ENCODE data around the gene CLCN7.
"Not testable (repeated sequence)": the region's sequence is repeated elsewhere in the genome, so short reads cannot be mapped to it uniquely, and the experiment has no call there.

CLCN7 gene

GRCh38 chr16:1486551-1487390 lies 11.9 kb upstream of the CLCN7 start:
- no peak for DNase-seq

DNA sequence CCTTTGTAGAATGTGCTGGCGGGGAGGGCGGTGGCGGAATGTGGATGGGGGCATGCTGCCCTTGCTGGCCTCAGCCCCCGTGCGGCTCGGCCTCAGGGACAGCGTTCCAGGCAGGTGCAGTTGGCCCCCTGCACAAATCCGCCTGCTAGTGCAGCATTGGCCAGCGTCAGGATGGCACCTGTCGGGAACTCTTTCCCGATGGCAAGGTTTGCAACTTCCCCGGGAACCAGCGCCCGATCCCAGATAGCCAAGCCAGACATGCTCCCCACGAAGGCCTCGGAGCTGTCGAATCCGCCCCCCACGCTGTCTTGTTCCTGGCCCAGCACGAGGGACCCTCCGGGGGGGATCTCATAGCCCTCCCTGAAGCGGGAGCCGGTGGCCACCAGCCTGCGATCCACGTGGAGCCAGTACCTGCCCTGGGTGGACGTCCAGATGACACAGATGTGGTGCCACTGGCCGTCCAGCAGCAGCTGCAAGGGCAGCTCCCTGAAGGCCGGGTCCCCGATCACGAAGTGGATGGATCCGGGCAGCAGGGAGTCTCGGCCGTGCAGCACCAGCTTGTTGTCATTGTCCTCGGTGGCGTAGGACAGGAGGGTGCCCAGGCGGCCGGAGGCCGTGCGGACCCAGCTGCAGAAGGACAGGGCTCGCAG lies 11.1 kb upstream of the CLCN7 start:
- no peak for DNase-seq

GRCh38 chr16:1481906-1482835 lies 7.3 kb upstream of the CLCN7 start:
- DNase-seq: peak; percentile 23

GRCh38 chr16:1478937-1479336 lies 4.1 kb upstream of the CLCN7 start:
- DNase-seq: not testable (repeated sequence)

DNA sequence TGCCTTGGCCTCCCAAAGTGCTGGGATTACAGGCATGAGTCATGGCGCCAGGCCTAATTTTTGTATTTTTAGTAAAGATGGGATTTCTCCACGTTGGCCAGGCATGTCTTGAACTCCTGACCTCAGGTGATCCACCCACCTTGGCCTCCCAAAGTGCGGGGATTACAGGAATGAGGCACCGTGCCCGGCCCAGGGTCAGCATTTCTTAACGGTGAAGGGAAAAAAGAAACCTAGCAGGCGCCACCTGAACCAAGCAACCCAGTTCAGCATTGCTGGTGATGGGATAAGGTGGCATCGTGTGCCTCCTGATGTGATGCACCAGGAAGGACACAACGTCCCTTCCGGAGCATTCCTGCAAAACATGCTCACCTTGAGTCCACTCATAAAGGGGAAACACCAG lies 2.2 kb upstream of the CLCN7 start:
- no peak for DNase-seq

GRCh38 chr16:1475552-1476114 lies 805 bp upstream of the CLCN7 start:
- DNase-seq: no peak

DNA sequence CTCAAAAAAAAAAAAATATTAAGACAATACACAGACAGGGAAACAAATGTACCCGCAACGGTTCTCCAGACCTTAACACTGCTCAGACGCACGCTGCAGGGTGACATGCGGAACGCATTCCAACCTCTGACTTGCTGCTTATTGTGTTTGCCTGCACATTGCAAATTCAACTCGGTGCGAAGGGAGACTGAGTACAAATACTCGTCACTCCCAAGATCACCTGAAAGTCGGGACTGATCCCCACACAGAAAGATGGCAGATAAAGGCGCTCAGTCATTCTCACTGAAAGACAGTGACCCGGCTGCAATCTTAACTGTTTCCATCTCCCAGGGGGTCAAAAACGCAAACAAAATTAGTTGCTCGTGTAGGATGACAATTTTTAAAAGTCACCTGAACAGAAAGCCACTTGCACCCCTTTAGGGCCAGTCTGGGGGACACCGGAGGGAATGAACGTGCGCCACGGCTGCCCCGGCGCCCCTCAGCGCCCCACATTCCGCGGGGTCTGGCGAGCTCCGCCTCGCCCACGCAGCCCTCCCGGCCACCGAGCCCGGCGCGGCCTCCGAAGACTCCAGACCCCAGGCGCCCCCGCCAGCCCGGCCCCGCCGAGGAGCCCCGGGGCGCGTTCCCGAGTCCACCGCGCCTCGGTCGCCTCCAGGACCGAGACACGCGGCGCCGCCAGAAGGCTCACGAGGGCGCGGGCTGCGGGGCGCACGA lies 589 bp downstream of the CLCN7 start:
- no peak for DNase-seq

GRCh38 chr16:1472974-1473373 lies 1.9 kb downstream of the CLCN7 start:
- DNase-seq: no peak

GRCh38 chr16:1471569-1472194 lies 3.1 kb downstream of the CLCN7 start:
- no peak for DNase-seq

DNA sequence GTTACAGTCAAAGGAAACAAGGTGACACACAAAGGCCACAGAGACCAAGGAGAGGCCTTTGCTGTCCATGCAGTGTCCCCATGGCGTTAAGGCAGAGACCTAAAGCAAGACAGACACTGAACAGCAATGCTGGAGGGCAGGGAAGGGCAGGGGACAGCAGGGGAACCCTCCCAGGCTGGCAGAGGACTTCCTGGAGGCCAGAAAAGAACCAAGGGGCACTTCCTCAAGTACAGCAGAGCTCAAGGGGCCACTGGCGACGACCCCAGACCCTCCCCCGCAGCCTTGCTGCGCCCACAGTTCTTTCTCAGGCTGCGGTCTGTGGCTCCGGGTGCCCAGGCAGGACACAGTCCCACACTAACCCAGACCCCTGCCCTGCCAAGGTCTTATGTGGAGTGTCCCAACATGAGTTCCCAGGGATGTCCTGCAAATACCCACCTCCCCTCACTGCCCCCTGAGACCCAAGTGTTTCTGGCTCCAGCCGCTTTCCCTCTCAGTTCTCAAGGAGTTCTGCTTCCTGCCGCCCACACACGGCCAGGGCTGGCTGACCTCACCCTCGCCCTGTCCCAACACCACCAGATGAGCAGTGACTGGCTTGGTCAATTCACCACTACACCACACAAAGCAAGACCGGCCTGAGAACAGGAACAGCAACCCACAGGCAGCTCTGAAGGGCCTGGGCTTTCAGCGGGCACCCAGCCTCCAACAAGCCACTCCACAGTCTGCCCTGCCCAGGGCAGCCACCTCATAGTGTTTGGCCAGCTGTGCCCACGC lies 4.2 kb downstream of the CLCN7 start:
- DNase-seq: no peak

DNA sequence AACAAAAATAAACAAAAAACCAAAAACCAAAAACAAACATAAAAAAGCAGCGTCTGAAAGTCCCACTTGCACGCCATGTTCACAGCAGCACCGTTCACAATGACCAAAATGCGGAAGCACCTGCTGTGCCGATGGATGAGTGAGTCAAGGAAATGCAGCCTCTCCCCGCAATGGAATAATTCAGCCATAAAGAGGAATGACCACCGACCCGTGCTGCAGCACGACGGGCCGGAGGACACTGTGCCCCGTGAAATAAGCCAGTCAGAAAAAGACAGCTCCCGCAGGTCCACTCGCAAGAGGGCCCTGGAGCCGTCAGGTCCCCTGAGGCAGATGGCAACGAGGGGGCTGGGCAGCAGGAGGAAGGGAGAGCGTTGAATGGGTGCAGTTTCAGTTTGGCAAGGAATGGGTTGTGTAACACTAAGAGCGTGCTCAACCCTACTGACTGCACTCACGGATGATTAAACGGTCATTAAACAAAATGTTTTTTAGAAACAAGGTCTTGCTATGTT lies 5.1 kb downstream of the CLCN7 start:
- no peak for DNase-seq

GRCh38 chr16:1469141-1469540 lies 5.7 kb downstream of the CLCN7 start:
- not testable (repeated sequence) for DNase-seq

DNA sequence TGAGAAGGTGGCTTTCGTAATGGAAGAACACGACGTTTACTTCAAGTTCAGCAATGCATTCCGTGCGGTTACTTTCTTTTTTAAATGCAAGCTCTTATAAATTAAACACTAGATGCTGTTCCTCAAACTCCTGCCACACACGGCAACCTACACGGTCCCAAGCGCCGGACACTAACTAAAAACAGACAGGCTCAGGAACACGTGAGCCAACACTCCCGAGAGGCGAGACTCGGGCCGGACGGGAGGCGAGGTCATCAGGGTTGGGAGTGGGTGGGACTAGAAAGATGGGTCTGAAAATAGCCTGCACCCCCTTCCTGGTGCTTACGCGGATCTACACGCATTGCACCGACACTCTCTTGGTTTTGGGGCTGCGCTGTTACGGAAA lies 6.4 kb downstream of the CLCN7 start:
- no peak for DNase-seq

DNA sequence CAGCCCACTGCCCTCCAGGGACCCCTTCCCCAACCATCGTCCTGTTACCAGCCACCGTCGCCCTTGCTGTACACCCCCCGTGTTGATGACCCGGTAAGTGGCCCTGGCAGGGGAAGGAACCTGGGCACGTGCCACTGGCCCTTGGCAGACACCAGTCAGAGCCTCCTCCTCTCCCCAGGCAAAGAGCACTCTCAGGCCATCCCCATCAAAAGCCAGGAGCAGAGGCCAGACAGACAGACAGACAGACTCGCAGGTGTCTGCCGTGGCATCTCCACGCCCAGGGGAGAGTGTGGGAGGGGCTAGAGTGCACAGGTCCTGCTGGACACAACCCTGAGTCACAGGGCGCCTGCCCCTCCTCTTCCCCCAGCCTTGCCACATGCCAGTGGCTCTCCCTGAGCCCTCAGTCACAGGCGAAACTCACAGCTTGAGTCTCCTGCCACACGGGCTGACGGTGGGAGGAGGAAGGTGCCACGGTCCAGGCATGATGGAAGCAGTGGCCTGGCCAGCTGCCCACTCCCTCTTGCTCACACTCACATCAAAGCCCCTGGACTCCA lies 7.8 kb downstream of the CLCN7 start:
- no peak for DNase-seq

DNA sequence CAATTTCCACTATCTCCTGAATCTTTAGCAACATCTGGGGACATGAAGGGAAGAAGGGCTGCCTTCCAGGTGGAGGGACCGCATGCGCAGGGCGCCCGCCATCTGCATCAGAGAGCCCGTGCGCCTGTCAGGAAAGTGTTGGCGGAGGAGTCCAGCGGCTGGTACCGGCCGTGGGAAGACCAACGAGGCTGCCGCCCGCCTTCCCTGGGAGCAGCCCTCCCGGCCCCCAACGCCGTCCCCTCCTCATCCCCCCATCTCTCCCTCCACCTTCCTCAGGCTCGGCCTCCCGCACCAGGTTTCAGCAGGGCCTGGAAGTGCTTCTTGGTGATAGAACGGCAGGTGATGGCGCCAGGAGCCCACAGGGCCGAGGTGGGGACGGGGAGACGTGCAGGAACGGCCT lies 8.8 kb downstream of the CLCN7 start:
- DNase-seq: no peak

DNA sequence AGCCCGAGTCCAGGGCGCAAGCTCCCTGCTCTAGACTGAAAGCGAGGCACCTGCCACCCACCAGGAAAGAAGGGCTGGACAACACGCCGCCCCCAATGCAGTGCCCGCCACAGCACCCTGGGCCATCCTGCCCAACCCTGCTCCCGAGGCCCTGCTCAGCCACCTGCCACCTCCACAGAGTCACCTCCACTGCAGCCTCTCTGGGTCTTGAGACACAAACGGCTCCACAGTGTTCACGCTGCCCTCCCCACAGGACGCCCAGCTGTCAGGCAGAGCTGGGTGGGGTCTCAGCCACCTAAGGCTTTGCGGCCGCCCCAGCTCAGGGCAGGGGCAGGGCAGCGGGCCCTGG lies 9.3 kb downstream of the CLCN7 start:
- DNase-seq: no peak

- no peak for DNase-seq
These were observed 9.8 kb downstream of the CLCN7 start for GRCh38 chr16:1464894-1465566.

DNA sequence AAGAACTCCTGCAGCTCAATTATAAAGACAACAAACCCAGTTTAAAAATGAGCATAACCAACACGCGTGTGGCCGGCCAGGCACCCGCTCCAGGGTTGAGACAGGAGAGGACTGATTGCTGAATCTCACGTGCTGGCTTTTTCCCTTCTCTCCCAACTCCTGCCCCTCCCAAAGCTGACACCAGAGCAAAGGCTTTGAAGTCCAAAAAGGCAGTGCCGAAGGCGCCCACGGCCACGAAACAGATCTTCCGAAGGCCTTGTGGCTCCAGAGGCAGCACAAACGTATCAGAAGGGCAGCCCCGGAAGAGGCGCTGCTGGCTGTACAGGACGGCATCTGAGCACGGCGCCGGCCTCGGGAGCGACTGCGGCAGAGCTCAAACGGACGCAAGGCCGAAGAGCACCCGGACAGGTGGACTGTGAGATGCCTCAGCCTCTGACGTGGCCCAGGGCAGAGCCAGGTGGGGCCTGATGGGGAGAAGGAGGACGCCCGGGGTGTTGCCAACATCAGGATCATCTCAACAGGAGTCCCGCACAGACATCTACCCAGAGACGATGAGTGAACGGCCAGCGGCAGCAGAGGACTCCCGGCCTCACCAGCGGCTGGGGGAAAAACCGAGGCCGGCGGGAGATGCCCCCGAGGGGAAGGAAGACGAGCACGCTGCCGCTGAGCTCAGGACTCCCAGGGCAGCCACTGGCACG lies 10.5 kb downstream of the CLCN7 start:
- no peak for DNase-seq

DNA sequence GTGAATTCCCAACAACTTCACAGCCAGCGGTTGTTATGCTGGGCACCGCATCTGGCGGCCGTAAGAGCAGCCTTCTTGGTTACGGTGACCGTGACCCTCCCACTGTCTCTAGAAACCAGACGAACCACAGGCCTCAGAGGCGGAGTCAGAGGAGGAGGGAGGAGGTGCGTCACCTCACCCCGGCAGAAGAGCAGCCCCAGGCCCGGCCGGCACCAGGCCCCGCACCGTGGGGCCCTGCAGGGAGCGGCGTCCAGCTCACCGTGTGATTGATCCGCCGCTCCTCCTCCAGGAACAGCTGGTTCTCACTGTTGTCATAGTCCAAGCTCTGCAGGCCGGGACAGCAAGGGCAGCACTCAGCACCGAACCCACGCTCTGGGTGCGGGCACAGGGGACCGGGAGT lies 13.7 kb downstream of the CLCN7 start:
- no peak for DNase-seq
